GM12892 (cell line): ENCODE data around the gene DPYSL3.

Experiments
- POLR2A ChIP-seq: IDR thresholded peaks from 2 replicates; pipeline ENCODE4 v1.6.1; 2011; ENCODE audit warnings: low read depth, low read length, control low read depth
- TAF1 ChIP-seq: IDR thresholded peaks from 2 replicates; pipeline ENCODE4 v1.6.1; 2011; ENCODE audit warnings: low read depth, mild to moderate bottlenecking, control low read depth, low read length, borderline replicate concordance

DNA sequence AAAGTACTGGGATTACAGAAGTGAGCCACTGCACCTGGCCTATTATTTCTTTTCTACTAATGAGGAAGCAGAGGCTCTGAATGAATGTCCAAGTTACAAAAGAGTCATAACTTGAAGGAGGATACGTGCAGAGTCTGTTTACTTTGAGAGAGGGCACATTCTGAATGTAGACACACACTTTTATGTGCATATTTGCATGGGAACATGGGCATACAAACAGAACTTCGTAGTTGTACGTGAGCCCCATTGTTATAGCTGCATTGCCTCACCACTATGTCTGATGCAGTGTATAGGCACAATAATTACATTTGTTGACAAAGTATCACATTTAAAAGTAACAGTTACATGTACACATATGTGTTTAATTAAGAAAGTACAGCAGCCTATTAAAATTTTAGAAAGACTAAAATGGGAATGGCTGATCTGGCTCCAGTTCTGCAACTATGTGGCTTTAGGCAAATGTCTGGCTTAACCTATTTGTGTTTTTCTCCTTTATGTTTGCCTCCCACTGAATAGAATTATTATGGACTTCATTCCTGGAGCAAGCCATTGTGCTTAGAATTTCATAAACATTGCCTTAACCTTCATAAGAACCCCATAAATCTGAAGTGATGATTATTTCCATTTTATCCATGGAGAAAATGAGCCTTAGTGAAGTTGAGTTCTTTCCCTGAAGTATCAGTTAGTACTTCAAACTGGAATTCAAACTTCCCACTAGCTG, 3.0 kb upstream of the DPYSL3 start:
- TF ChIP-seq POLR2A (no peak), TAF1 (no peak)
